IMR-90 (cell line): ENCODE measurements around the gene SOX6.

Experiments used
- BHLHE40 ChIP-seq: fragments of 150-350 bp; IDR thresholded peaks from 2 replicates; pipeline ENCODE4 v1.6.1; 2016; ENCODE audit warnings: mild to moderate bottlenecking, low read depth, low read length
- CEBPB ChIP-seq: IDR thresholded peaks from 2 replicates; pipeline ENCODE4 v1.6.1; 2012; ENCODE audit warnings: low read depth, low read length, improper control_type of control experiment
- MAZ ChIP-seq: IDR thresholded peaks from 2 replicates; pipeline ENCODE4 v1.6.1; 2012; ENCODE audit warnings: low read depth, mild to moderate bottlenecking, low read length, improper control_type of control experiment, moderate library complexity, borderline replicate concordance
- POLR2A ChIP-seq: IDR thresholded peaks from 2 replicates; pipeline ENCODE4 v1.6.1; 2012; ENCODE audit warnings: mild to moderate bottlenecking, low read depth, low read length
- RAD21 ChIP-seq: IDR thresholded peaks from 2 replicates; pipeline ENCODE4 v1.6.1; 2012; ENCODE audit warnings: low read length, improper control_type of control experiment
- RCOR1 ChIP-seq: IDR thresholded peaks from 2 replicates; pipeline ENCODE4 v1.6.1; 2012; ENCODE audit warnings: mild to moderate bottlenecking, low read length, improper control_type of control experiment; ENCODE audit not compliant: insufficient replicate concordance
- RFX5 ChIP-seq: IDR thresholded peaks from 2 replicates; pipeline ENCODE4 v1.8.0; 2012; ENCODE audit warnings: low read depth, mild to moderate bottlenecking, low read length, moderate library complexity
- SMC3 ChIP-seq: fragments of 150-350 bp; IDR thresholded peaks from 2 replicates; pipeline ENCODE4 v1.6.1; 2016; ENCODE audit warnings: low read depth, mild to moderate bottlenecking, antibody characterized with exemption, low read length, moderate library complexity
- TF ChIP-seq, protein P1 (sequence below): conservative IDR thresholded peaks from 2 replicates; pipeline ENCODE4 v1.5.1; 2012; ENCODE audit warnings: mild to moderate bottlenecking, low read depth, low read length, improper control_type of control experiment
- TF ChIP-seq, protein P2 (sequence below): fragments of 150-350 bp; IDR thresholded peaks from 2 replicates; pipeline ENCODE4 v1.6.1; 2016; ENCODE audit warnings: low read depth, mild to moderate bottlenecking, low read length, moderate library complexity, borderline replicate concordance

DNA sequence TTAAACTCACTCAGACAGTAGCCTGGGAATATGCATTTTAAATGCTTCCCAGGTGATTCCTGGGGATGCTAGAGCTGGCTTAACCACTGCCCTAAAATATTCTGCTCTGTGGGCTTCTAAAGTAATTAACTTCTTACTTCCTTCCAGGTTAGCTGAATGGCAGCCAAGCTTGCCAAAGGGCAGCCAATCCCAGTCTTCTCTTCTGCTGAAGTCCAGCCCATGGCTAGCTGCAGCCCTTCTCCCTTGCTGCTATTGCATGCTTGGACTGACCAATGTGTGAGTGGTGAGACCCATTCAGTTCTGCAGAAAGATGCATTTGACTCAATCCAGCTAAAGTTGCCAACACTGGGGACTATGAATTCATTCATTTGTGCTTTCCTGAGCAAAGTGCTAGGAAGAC is 411.9 kb downstream of the SOX6 start:
- TF ChIP-seq BHLHE40, result no peak
- TF ChIP-seq POLR2A, result no peak
- TF ChIP-seq SMC3, result no peak
- TF ChIP-seq, protein P1, sequence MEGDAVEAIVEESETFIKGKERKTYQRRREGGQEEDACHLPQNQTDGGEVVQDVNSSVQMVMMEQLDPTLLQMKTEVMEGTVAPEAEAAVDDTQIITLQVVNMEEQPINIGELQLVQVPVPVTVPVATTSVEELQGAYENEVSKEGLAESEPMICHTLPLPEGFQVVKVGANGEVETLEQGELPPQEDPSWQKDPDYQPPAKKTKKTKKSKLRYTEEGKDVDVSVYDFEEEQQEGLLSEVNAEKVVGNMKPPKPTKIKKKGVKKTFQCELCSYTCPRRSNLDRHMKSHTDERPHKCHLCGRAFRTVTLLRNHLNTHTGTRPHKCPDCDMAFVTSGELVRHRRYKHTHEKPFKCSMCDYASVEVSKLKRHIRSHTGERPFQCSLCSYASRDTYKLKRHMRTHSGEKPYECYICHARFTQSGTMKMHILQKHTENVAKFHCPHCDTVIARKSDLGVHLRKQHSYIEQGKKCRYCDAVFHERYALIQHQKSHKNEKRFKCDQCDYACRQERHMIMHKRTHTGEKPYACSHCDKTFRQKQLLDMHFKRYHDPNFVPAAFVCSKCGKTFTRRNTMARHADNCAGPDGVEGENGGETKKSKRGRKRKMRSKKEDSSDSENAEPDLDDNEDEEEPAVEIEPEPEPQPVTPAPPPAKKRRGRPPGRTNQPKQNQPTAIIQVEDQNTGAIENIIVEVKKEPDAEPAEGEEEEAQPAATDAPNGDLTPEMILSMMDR, result no peak
- TF ChIP-seq CEBPB, result no peak
- TF ChIP-seq, protein P2, sequence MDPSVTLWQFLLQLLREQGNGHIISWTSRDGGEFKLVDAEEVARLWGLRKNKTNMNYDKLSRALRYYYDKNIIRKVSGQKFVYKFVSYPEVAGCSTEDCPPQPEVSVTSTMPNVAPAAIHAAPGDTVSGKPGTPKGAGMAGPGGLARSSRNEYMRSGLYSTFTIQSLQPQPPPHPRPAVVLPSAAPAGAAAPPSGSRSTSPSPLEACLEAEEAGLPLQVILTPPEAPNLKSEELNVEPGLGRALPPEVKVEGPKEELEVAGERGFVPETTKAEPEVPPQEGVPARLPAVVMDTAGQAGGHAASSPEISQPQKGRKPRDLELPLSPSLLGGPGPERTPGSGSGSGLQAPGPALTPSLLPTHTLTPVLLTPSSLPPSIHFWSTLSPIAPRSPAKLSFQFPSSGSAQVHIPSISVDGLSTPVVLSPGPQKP, result no peak
- TF ChIP-seq MAZ, result no peak
- no peak for TF ChIP-seq RFX5
- TF ChIP-seq RAD21, result no peak
- no peak for TF ChIP-seq RCOR1
